Neural cell (in vitro differentiated cells): ENCODE data around the gene TBC1D30. TPM values are rescaled to one million over a fixed set of nuclear protein-coding genes. Genes with fewer than 3 reads are reported as not detected.

ENCODE experiments used
- H2AFZ ChIP-seq: fragments of 200-600, 300-800 bp; sonication (generic), shearing (Covaris generic); 2 replicates; pipeline ENCODE4 v1.6.0; 2014; ENCODE audit warnings: low read depth, mild to moderate bottlenecking, antibody characterized with exemption, low read length, moderate library complexity
- H3F3A ChIP-seq: fragments of 200-600 bp; shearing (Covaris generic); 2 replicates; pipeline ENCODE4 v1.6.1; 2016; ENCODE audit warnings: mild to moderate bottlenecking, moderate library complexity, mixed read lengths, antibody characterized with exemption, low read length; ENCODE audit not compliant: insufficient read depth, poor library complexity, severe bottlenecking
- H3K27ac ChIP-seq: fragments of 200-600, 300-800 bp; sonication (generic), shearing (Covaris generic); 2 replicates; pipeline ENCODE4 v1.5.1; 2014; ENCODE audit warnings: mild to moderate bottlenecking, low read length, moderate library complexity
- H3K27me3 ChIP-seq: fragments of 300-800, 200-600 bp; sonication (generic), shearing (Covaris generic); 2 replicates; pipeline ENCODE4 v1.6.0; 2014; ENCODE audit warnings: mild to moderate bottlenecking, low read depth, low read length, moderate library complexity; ENCODE audit not compliant: insufficient read depth
- H3K36me3 ChIP-seq: fragments of 300-800, 200-600 bp; sonication (generic), shearing (Covaris generic); 2 replicates; pipeline ENCODE4 v1.5.1; 2014; ENCODE audit warnings: mild to moderate bottlenecking, antibody characterized with exemption, low read length, moderate library complexity; ENCODE audit not compliant: insufficient read depth
- H3K4me2 ChIP-seq: fragments of 300-800, 200-600 bp; sonication (generic), shearing (Covaris generic); 2 replicates; pipeline ENCODE4 v1.6.0; 2014; ENCODE audit warnings: mild to moderate bottlenecking, low read length
- H3K4me3 ChIP-seq: fragments of 300-800, 200-600 bp; sonication (generic), shearing (Covaris generic); 2 replicates; pipeline ENCODE4 v1.5.1; 2014; ENCODE audit warnings: mild to moderate bottlenecking, low read length, moderate library complexity
- H3K79me2 ChIP-seq: fragments of 200-600 bp; shearing (Covaris generic); replicated peaks from 2 replicates; pipeline ENCODE4 v1.6.0; 2014; ENCODE audit warnings: mild to moderate bottlenecking, low read length, moderate library complexity; ENCODE audit not compliant: insufficient read depth
- H3K9ac ChIP-seq: fragments of 300-800, 200-600 bp; sonication (generic), shearing (Covaris generic); 2 replicates; pipeline ENCODE4 v1.6.1; 2016; ENCODE audit warnings: mild to moderate bottlenecking, low read length, mixed read lengths
- H3K9me2 ChIP-seq: fragments of 200-600 bp; shearing (Covaris generic); 2 replicates; pipeline ENCODE4 v1.6.1; 2016; ENCODE audit warnings: mild to moderate bottlenecking, low read length, mixed read lengths; ENCODE audit not compliant: insufficient read depth
- H3K9me3 ChIP-seq: fragments of 200-600, 300-800 bp; sonication (generic), shearing (Covaris generic); 2 replicates; pipeline ENCODE4 v1.6.1; 2016; ENCODE audit warnings: mild to moderate bottlenecking, mixed run types, low read length, moderate library complexity, mixed read lengths
- H4K20me1 ChIP-seq: fragments of 200-600 bp; shearing (Covaris generic); 2 replicates; pipeline ENCODE4 v1.6.1; 2016; ENCODE audit warnings: mild to moderate bottlenecking, mixed run types; ENCODE audit not compliant: insufficient read depth
- EP300 ChIP-seq: fragments of 450-650 bp; conservative IDR thresholded peaks from 2 replicates; pipeline ENCODE4 v1.6.1; 2014; ENCODE audit warnings: antibody characterized with exemption, mild to moderate bottlenecking, moderate library complexity; ENCODE audit not compliant: poor library complexity, severe bottlenecking
- EZH2 ChIP-seq: fragments of 200-600, 300-800 bp; shearing (Covaris generic), sonication (generic); IDR thresholded peaks from 2 replicates; pipeline ENCODE4 v1.6.1; 2014; ENCODE audit warnings: antibody characterized with exemption, low read length, borderline replicate concordance, mild to moderate bottlenecking; ENCODE audit not compliant: insufficient read depth, poor library complexity, severe bottlenecking
- MXI1 ChIP-seq: fragments of 450-650 bp; conservative IDR thresholded peaks from 2 replicates; pipeline ENCODE4 v1.6.1; 2014; ENCODE audit warnings: antibody characterized with exemption, mild to moderate bottlenecking; ENCODE audit not compliant: poor library complexity, severe bottlenecking
- POLR2AphosphoS5 ChIP-seq: IDR thresholded peaks from 2 replicates; pipeline ENCODE4 v1.6.1; 2012
- RAD21 ChIP-seq: fragments of 450-650 bp; conservative IDR thresholded peaks from 2 replicates; pipeline ENCODE4 v1.6.1; 2014; ENCODE audit warnings: antibody characterized with exemption, mild to moderate bottlenecking, moderate library complexity
- REST ChIP-seq: IDR thresholded peaks from 2 replicates; pipeline ENCODE4 v1.6.1; 2012; ENCODE audit warnings: borderline replicate concordance
- SMC3 ChIP-seq: fragments of 450-650 bp; conservative IDR thresholded peaks from 2 replicates; pipeline ENCODE4 v1.6.1; 2014; ENCODE audit warnings: antibody characterized with exemption, mild to moderate bottlenecking, moderate library complexity; ENCODE audit not compliant: poor library complexity
- TAF1 ChIP-seq: IDR thresholded peaks from 2 replicates; pipeline ENCODE4 v1.6.1; 2012; ENCODE audit warnings: low read depth
- polyA plus RNA-seq: library from polyadenylated mRNA; depleted of rRNA; stranded (reverse); fragments of >200 nt; gene quantifications from 2 replicates; pipeline ENCODE4 v1.2.3, GENCODE V29; 2014
- TF ChIP-seq, protein P1 (sequence below): fragments of 450-650 bp; IDR thresholded peaks from 2 replicates; pipeline ENCODE4 v1.5.1; 2014; ENCODE audit warnings: antibody characterized with exemption, mild to moderate bottlenecking, moderate library complexity; ENCODE audit not compliant: poor library complexity, severe bottlenecking

The TBC1D30 gene
- polyA plus RNA-seq, 1 donor from 2014 or later: 17.6 TPM

- no peaks in the 10 kb centered on the region for H3K36me3 ChIP-seq
- H3K9ac ChIP-seq: no peak overlapping the region
- H3K9me2 ChIP-seq: no peaks in the 10 kb centered on the region
- H3K4me3 ChIP-seq: no peak overlapping the region
- no peak overlapping the region for H2AFZ ChIP-seq
- no peaks in the 10 kb centered on the region for H4K20me1 ChIP-seq
- no peak overlapping the region for H3K27ac ChIP-seq
- no peaks in the 10 kb centered on the region for H3K9me3 ChIP-seq
- no peaks in the 10 kb centered on the region for H3K79me2 ChIP-seq
- TF ChIP-seq SMC3: no peak
- no peak for TF ChIP-seq POLR2AphosphoS5
- TF ChIP-seq, protein P1, sequence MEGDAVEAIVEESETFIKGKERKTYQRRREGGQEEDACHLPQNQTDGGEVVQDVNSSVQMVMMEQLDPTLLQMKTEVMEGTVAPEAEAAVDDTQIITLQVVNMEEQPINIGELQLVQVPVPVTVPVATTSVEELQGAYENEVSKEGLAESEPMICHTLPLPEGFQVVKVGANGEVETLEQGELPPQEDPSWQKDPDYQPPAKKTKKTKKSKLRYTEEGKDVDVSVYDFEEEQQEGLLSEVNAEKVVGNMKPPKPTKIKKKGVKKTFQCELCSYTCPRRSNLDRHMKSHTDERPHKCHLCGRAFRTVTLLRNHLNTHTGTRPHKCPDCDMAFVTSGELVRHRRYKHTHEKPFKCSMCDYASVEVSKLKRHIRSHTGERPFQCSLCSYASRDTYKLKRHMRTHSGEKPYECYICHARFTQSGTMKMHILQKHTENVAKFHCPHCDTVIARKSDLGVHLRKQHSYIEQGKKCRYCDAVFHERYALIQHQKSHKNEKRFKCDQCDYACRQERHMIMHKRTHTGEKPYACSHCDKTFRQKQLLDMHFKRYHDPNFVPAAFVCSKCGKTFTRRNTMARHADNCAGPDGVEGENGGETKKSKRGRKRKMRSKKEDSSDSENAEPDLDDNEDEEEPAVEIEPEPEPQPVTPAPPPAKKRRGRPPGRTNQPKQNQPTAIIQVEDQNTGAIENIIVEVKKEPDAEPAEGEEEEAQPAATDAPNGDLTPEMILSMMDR: no peak
- TF ChIP-seq TAF1: no peak
- TF ChIP-seq EP300: no peak
- TF ChIP-seq EZH2: no peak
- no peak for TF ChIP-seq MXI1
- TF ChIP-seq RAD21: no peak
- no peak for TF ChIP-seq REST
- H3K4me2 ChIP-seq: no peak overlapping the region
- no peaks in the 10 kb centered on the region for H3K27me3 ChIP-seq
- H3F3A ChIP-seq: no peaks in the 10 kb centered on the region
Observed at GRCh38 chr12:64909124-64909523, 84.7 kb downstream of the TBC1D30 start.

GRCh38 chr12:64911081-64911480, 86.6 kb downstream of the TBC1D30 start:
- H3K27me3 ChIP-seq: no peaks in the 10 kb centered on the region
- no peaks in the 10 kb centered on the region for H4K20me1 ChIP-seq
- H3K36me3 ChIP-seq: no peaks in the 10 kb centered on the region
- H3K4me3 ChIP-seq: no peak overlapping the region
- no peaks in the 10 kb centered on the region for H3K9me2 ChIP-seq
- no peak overlapping the region for H2AFZ ChIP-seq
- H3K79me2 ChIP-seq: no peaks in the 10 kb centered on the region
- no peak overlapping the region for H3K9ac ChIP-seq
- H3K9me3 ChIP-seq: no peaks in the 10 kb centered on the region
- no peak overlapping the region for H3K27ac ChIP-seq
- no peaks in the 10 kb centered on the region for H3F3A ChIP-seq
- TF ChIP-seq SMC3 (no peak), TAF1 (no peak), RAD21 (no peak), MXI1 (no peak), REST (no peak), POLR2AphosphoS5 (no peak), EP300 (no peak), EZH2 (no peak)
- TF ChIP-seq, protein P1: no peak
- H3K4me2 ChIP-seq: no peak overlapping the region
